Neural crest cell (in vitro differentiated cells): ENCODE results near the gene FLNC. TPM values are rescaled to one million over a fixed set of nuclear protein-coding genes. Genes with fewer than 3 reads are reported as not detected.

Experiments
- DNase-seq: peaks from one replicate; pipeline ENCODE4 v3.0.0; 2021; ENCODE audit warnings: low read depth, mixed read lengths, low spot score
- H3K27ac Mint-ChIP-seq: one replicate; pipeline ENCODE4 v1.8.0; 2021; ENCODE audit warnings: mild to moderate bottlenecking, mixed read lengths; ENCODE audit not compliant: unreplicated experiment
- H3K27me3 Mint-ChIP-seq: 2 replicates; pipeline ENCODE4 v1.8.0; 2021; ENCODE audit warnings: low read depth, mild to moderate bottlenecking, mixed read lengths
- H3K36me3 Mint-ChIP-seq: 2 replicates; pipeline ENCODE4 v1.8.0; 2021; ENCODE audit warnings: low read depth, mild to moderate bottlenecking, mixed read lengths
- H3K4me1 Mint-ChIP-seq: 2 replicates; pipeline ENCODE4 v1.8.0; 2021; ENCODE audit warnings: mixed read lengths
- H3K4me3 Mint-ChIP-seq: one replicate; pipeline ENCODE4 v1.8.0; 2021; ENCODE audit warnings: mild to moderate bottlenecking, mixed read lengths
- H3K9me3 Mint-ChIP-seq: 2 replicates; pipeline ENCODE4 v1.8.0; 2021; ENCODE audit warnings: mixed read lengths
- total RNA-seq: library from RNA; stranded (reverse); gene quantifications from 2 replicates; pipeline ENCODE4 v1.2.1, GENCODE V29; 2021
- TF ChIP-seq, protein P1 (sequence below): fragments of 200-600 bp; sonication (generic); conservative IDR thresholded peaks from 2 replicates; pipeline ENCODE4 v1.5.0; 2021; ENCODE audit warnings: antibody characterized with exemption, mild to moderate bottlenecking

FLNC gene
- total RNA-seq, 1 donor from 2014 or later, result 5.6 TPM

DNA sequence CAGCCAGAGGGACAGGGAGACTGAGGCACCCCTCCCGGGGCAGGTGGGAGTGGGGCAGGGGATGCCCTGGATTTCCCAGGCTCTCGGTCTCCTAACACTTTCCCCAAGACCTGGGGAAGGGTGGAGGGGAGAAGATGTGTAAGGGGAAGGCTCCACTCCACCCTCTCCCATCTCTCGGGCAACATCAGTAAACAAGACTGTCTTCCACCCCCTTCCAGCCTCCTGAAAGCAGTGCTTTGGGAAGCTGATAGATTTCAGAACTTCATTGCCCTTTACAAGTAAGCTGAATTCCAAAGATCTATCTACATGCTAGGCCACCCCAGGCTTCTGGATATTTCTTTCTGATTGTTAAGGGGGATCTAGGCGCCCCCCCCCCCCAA, 3.7 kb downstream of the FLNC start:
- Mint-ChIP-seq H3K4me3 (no peak overlapping the region), H3K27ac (no peak overlapping the region), H3K9me3 (no peaks in the 10 kb centered on the region), H3K27me3 (peaks cover 31% of the 10 kb centered on the region), H3K4me1 (peaks cover 12% of the 10 kb centered on the region), H3K36me3 (no peaks in the 10 kb centered on the region)
- DNase-seq, result no peak
- TF ChIP-seq, protein P1, sequence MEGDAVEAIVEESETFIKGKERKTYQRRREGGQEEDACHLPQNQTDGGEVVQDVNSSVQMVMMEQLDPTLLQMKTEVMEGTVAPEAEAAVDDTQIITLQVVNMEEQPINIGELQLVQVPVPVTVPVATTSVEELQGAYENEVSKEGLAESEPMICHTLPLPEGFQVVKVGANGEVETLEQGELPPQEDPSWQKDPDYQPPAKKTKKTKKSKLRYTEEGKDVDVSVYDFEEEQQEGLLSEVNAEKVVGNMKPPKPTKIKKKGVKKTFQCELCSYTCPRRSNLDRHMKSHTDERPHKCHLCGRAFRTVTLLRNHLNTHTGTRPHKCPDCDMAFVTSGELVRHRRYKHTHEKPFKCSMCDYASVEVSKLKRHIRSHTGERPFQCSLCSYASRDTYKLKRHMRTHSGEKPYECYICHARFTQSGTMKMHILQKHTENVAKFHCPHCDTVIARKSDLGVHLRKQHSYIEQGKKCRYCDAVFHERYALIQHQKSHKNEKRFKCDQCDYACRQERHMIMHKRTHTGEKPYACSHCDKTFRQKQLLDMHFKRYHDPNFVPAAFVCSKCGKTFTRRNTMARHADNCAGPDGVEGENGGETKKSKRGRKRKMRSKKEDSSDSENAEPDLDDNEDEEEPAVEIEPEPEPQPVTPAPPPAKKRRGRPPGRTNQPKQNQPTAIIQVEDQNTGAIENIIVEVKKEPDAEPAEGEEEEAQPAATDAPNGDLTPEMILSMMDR, result no peak

DNA sequence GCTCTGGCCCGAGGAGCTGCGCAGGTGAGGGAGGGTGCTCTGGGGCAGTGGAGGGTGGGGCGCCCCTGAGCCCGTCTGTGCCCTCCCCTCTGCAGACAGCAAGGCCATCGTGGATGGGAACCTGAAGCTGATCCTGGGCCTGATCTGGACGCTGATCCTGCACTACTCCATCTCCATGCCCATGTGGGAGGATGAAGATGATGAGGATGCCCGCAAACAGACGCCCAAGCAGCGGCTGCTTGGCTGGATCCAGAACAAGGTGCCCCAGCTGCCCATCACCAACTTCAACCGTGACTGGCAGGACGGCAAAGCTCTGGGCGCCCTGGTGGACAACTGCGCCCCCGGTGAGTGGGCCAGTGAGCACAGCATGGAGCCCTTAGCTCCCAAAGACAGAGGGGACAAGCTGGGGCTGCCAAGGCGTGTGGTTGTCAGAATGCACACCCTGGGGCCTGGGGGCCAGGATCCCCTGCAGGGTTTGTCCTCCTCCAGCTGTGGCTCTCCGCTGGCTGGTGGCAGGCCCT, 5.1 kb downstream of the FLNC start:
- Mint-ChIP-seq H3K9me3 (no peaks in the 10 kb centered on the region), H3K27me3 (peaks cover 22% of the 10 kb centered on the region), H3K4me3 (no peak overlapping the region), H3K36me3 (no peaks in the 10 kb centered on the region), H3K27ac (no peak overlapping the region), H3K4me1 (peaks cover 12% of the 10 kb centered on the region)
- DNase-seq, result no peak
- TF ChIP-seq, protein P1, result no peak

DNA sequence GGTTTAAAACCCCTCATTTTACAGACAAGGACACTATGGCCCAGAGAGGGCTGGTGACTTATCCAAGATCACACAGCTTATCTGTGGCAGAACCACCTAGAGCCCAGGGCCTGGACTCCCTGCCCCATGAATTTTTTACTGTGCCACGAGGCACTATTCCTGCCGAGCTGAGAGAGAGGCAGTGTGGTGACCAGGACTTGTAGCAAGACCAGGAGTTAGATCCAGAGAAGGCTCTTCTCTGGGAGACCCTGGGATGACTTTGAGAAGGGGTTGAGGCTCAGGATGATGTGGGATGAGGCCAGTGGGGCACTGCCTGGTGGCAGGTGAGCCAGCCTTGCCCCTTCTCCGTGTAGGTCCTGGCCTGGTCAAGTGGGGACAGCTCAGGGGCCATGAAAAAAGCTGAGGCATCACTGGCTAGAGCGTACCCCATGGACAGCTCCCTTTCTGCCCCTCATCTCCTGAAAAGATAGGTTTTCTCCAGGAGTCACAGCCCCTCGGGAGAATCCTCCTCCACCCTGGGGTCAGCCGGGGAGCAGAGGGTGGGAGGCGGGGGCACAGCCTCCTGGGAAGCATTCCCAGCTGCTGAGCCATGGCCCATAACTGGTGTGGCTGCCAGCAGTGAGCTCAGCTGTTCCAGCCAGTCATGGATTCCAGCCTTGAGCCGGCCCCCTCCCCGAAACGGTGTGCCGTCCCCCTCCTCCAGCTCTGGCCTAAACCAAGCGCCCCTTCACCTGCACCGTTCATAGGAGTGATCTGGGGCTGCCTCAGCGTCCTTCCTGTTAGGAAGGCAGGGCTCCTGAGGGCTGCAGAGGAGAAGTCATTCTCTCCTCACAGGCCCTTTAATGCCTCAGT, 5.8 kb downstream of the FLNC start:
- H3K27me3 Mint-ChIP-seq, result peaks cover 14% of the 10 kb centered on the region
- no peaks in the 10 kb centered on the region for H3K36me3 Mint-ChIP-seq
- TF ChIP-seq, protein P1, result no peak
- no peak for DNase-seq
- H3K4me1 Mint-ChIP-seq, result peaks cover 7% of the 10 kb centered on the region
- H3K9me3 Mint-ChIP-seq, result no peaks in the 10 kb centered on the region
- peak overlapping the region; percentile 73 for H3K27ac Mint-ChIP-seq
- no peak overlapping the region for H3K4me3 Mint-ChIP-seq

DNA sequence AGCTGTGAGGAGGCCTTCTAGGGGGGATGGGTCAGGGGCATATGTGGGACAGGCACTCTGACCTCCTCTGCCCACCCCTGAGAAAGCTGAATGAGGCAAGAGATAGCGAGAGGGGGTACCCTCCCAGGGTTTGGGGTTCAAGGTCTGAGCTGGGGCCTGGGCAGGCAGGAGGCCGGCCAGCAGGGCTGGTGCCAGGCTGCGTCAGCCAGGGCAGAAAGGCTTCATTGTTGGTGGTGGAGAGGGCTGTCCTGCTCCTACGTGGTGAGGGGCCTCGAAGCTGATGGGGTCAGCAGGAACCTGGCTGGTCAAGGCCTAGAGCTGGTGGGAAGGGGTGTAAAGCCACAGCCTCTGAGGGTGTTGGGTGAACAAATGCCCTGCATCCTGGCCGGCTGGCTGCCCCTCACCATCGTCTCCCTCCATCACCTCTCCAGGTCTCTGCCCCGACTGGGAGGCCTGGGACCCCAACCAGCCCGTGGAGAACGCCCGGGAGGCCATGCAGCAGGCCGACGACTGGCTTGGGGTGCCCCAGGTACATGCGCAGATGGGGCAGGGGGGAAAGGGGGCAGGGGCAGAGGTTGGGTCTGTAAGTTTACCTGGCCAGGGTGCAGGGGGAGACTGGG, 6.6 kb downstream of the FLNC start:
- Mint-ChIP-seq H3K27me3 (peaks cover 6% of the 10 kb centered on the region), H3K9me3 (no peaks in the 10 kb centered on the region), H3K27ac (peak overlapping the region; percentile 73), H3K36me3 (no peaks in the 10 kb centered on the region), H3K4me3 (no peak overlapping the region), H3K4me1 (peaks cover 7% of the 10 kb centered on the region)
- TF ChIP-seq, protein P1, result no peak
- DNase-seq, result no peak

DNA sequence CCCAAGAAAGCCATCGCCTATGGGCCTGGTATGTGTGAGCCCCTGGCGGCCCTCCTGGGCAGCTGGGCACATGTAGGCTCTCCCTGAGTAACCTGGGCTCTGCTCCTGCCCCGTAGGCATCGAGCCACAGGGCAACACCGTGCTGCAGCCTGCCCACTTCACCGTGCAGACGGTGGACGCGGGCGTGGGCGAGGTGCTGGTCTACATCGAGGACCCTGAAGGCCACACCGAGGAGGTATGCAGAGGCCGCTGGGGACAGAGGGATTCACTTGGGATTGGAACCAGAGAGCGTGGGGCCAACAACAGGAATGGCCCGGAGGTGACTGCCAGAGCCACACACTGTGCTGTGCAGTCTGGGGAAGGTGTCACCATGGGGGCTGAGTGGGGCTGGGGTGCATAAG, 7.3 kb downstream of the FLNC start:
- Mint-ChIP-seq H3K27ac (no peak overlapping the region), H3K36me3 (no peaks in the 10 kb centered on the region), H3K4me3 (no peak overlapping the region), H3K27me3 (peaks cover 3% of the 10 kb centered on the region), H3K4me1 (peaks cover 7% of the 10 kb centered on the region), H3K9me3 (no peaks in the 10 kb centered on the region)
- TF ChIP-seq, protein P1, result no peak
- no peak for DNase-seq
